GM23338 (cell line): ENCODE measurements around the gene LY86. TPM values are rescaled to one million over a fixed set of nuclear protein-coding genes. Genes with fewer than 3 reads are reported as not detected.
A peak's percentile ranks its signal among the peaks of the same experiment; 100 is the strongest.

Experiments used
- ATAC-seq: fragments of 200-7000 bp; cut with Tn5 transposase; 3 replicates; pipeline ENCODE4 v1.9.1; 2020
- DNase-seq: peaks from one replicate; pipeline ENCODE4 v3.0.0-alpha.2; 2015; ENCODE audit warnings: low spot score
- H2AFZ ChIP-seq: fragments of 200-600 bp; sonication (generic); 2 replicates; pipeline ENCODE4 v1.8.0; 2016; ENCODE audit warnings: antibody characterized with exemption, mild to moderate bottlenecking, moderate library complexity
- H3F3A ChIP-seq: fragments of 200-600 bp; sonication (generic); replicated peaks from 2 replicates; pipeline ENCODE4 v1.8.0; 2017; ENCODE audit warnings: antibody characterized with exemption, mixed run types, low read depth
- H3K27ac ChIP-seq: fragments of 200-600 bp; sonication (generic); 2 replicates; pipeline ENCODE4 v1.6.1; 2016; ENCODE audit warnings: low read depth
- H3K27me3 ChIP-seq: fragments of 200-600 bp; sonication (generic); 2 replicates; pipeline ENCODE4 v1.8.0; 2016; ENCODE audit warnings: mild to moderate bottlenecking, mixed run types, moderate library complexity; ENCODE audit not compliant: insufficient read depth
- H3K36me3 ChIP-seq: fragments of 200-600 bp; sonication (generic); 2 replicates; pipeline ENCODE4 v1.8.0; 2016; ENCODE audit warnings: mild to moderate bottlenecking; ENCODE audit not compliant: insufficient read depth
- H3K4me1 ChIP-seq: fragments of 200-600 bp; sonication (generic); 2 replicates; pipeline ENCODE4 v1.8.0; 2016; ENCODE audit warnings: mild to moderate bottlenecking, moderate library complexity; ENCODE audit not compliant: insufficient read depth
- H3K4me2 ChIP-seq: fragments of 200-600 bp; sonication (generic); 2 replicates; pipeline ENCODE4 v1.7.1; 2017; ENCODE audit warnings: mixed run types
- H3K4me3 ChIP-seq: fragments of 200-600 bp; sonication (generic); 2 replicates; pipeline ENCODE4 v1.6.1; 2016; ENCODE audit warnings: mixed run types
- H3K79me2 ChIP-seq: fragments of 200-600 bp; sonication (generic); replicated peaks from 2 replicates; pipeline ENCODE4 v1.8.0; 2017; ENCODE audit warnings: mild to moderate bottlenecking; ENCODE audit not compliant: insufficient read depth
- H3K9me2 ChIP-seq: fragments of 200-600 bp; sonication (generic); 2 replicates; pipeline ENCODE4 v1.8.0; 2017; ENCODE audit not compliant: insufficient read depth
- H4K20me1 ChIP-seq: fragments of 200-600 bp; sonication (generic); replicated peaks from 2 replicates; pipeline ENCODE4 v1.8.0; 2017; ENCODE audit warnings: mild to moderate bottlenecking; ENCODE audit not compliant: insufficient read depth
- H3K27ac Mint-ChIP-seq: 2 replicates; pipeline ENCODE4 v1.8.0; 2020; ENCODE audit warnings: inconsistent platforms, mild to moderate bottlenecking, moderate library complexity, mixed read lengths
- H3K27me3 Mint-ChIP-seq: 3 replicates; pipeline ENCODE4 v1.8.0; 2022; ENCODE audit warnings: low read depth, mild to moderate bottlenecking, moderate library complexity, mixed read lengths, inconsistent platforms; ENCODE audit not compliant: insufficient read depth, poor library complexity
- H3K36me3 Mint-ChIP-seq: 3 replicates; pipeline ENCODE4 v1.8.0; 2021; ENCODE audit warnings: low read depth, mild to moderate bottlenecking, inconsistent platforms, moderate library complexity, mixed read lengths
- H3K4me1 Mint-ChIP-seq: 3 replicates; pipeline ENCODE4 v1.8.0; 2020; ENCODE audit warnings: mild to moderate bottlenecking, inconsistent platforms, mixed read lengths
- H3K4me3 Mint-ChIP-seq: 3 replicates; pipeline ENCODE4 v1.8.0; 2021; ENCODE audit warnings: moderate library complexity, mild to moderate bottlenecking, inconsistent platforms, mixed read lengths
- H3K9me3 Mint-ChIP-seq: 3 replicates; pipeline ENCODE4 v1.8.0; 2020; ENCODE audit warnings: moderate library complexity, mild to moderate bottlenecking, inconsistent platforms, mixed read lengths
- CREB1 ChIP-seq: fragments of 250-450 bp; sonication (Bioruptor Pico); IDR thresholded peaks from 2 replicates; pipeline ENCODE4 v1.5.0; 2020; ENCODE audit warnings: low read depth, mild to moderate bottlenecking, moderate library complexity
- CTCF ChIP-seq, 2 experiments: fragments of 200-600 bp in 1 of 2; sonication (generic) in 1 of 2; conservative IDR thresholded peaks; 2 replicates each; pipeline versions ENCODE4 v1.5.1 to v1.6.1; 2016 to 2017; ENCODE audit warnings: antibody characterized with exemption in 2 of 2, low read depth in 2 of 2, mild to moderate bottlenecking in 2 of 2, moderate library complexity in 1 of 2
- ETS1 ChIP-seq: IDR thresholded peaks from 2 replicates; pipeline ENCODE4 v1.6.1; 2016; ENCODE audit warnings: antibody characterized with exemption
- EZH2phosphoT487 ChIP-seq: fragments of 200-600 bp; sonication (generic); IDR thresholded peaks from one replicate; pipeline ENCODE4 v1.8.1; 2018; ENCODE audit warnings: antibody characterized with exemption; ENCODE audit not compliant: unreplicated experiment
- POLR2AphosphoS5 ChIP-seq: IDR thresholded peaks from 2 replicates; pipeline ENCODE4 v1.6.1; 2016; ENCODE audit warnings: antibody characterized with exemption, low read depth
- ZNF462 ChIP-seq: fragments of 250-450 bp; sonication (Bioruptor Pico); IDR thresholded peaks from 2 replicates; pipeline ENCODE4 v1.5.0; 2020; ENCODE audit warnings: mild to moderate bottlenecking, moderate library complexity
- polyA plus RNA-seq: library from polyadenylated mRNA; unstranded; fragments of >200 nt; fragmentation: Nextera tagmentation; extraction: Ambion mirVana; gene quantifications from 2 replicates; pipeline ENCODE4 v1.2.1, GENCODE V29; 2016
- total RNA-seq: library from RNA; depleted of rRNA; stranded (reverse); fragments of >200 nt; shearing (Covaris generic); gene quantifications from 2 replicates; pipeline ENCODE4 v1.2.3, GENCODE V29; 2014

The LY86 gene
- total and polyA plus RNA-seq, 2 experiments from 2014 or later: 0.29 TPM; not detected in 1

- no peaks in the 10 kb centered on the region for H3K36me3 Mint-ChIP-seq
- TF ChIP-seq ETS1: no peak
- no peak for TF ChIP-seq POLR2AphosphoS5
- TF ChIP-seq EZH2phosphoT487: no peak
- peak; percentile 39; the same call in 1 of the 2 replicates for TF ChIP-seq ZNF462 (CRISPR knock-in tag)
- peak; percentile 92 to 93 for TF ChIP-seq CTCF (conservative IDR thresholded peaks at IDR 0.05; ENCODE audit: low read depth in 2 of 2)
- no peak for TF ChIP-seq CREB1 (CRISPR knock-in tag)
- peaks cover 24% of the 10 kb centered on the region for H3K4me1 Mint-ChIP-seq
- DNase-seq: peak; percentile 82
- no peaks in the 10 kb centered on the region; the same call in 1 of the 3 replicates for H3K9me3 Mint-ChIP-seq
- Histone ChIP-seq H2AFZ (no peak overlapping the region), H3K9me2 (no peaks in the 10 kb centered on the region), H3K79me2 (no peaks in the 10 kb centered on the region), H3K4me3 (no peak overlapping the region), H3F3A (no peaks in the 10 kb centered on the region), H3K4me1 (peaks cover 12% of the 10 kb centered on the region; the same call in 1 of the 2 replicates), H3K27ac (no peak overlapping the region), H3K27me3 (no peaks in the 10 kb centered on the region), H3K36me3 (no peaks in the 10 kb centered on the region), H3K4me2 (no peak overlapping the region), H4K20me1 (no peaks in the 10 kb centered on the region)
- H3K27me3 Mint-ChIP-seq: peaks cover 4% of the 10 kb centered on the region
- no peak overlapping the region for H3K4me3 Mint-ChIP-seq
- peak; percentile 60 for ATAC-seq
- no peak overlapping the region for H3K27ac Mint-ChIP-seq
Measured at GRCh38 chr6:6674872-6675271, 86.4 kb downstream of the LY86 start.
